ENCODE measurements around the gene OR10G4.

Gene OR10G4

GRCh38 chr11:124052966-124053365, 40.2 kb downstream of the OR10G4 start:
- no peak for TF ChIP-seq CTCF (IDR thresholded peaks at IDR 0.05; ENCODE audit: borderline replicate concordance, control extremely low read depth, extremely low read depth, insufficient read depth, missing control alignments)
- in situ Hi-C loops (cut with MboI; ENCODE audit: low sequenced_read_pairs, unreplicated experiment), result loop anchor here (25.0 kb wide), 1 partner anchor 534 kb away; no protein-coding TSS in a partner anchor
- no peak for DNase-seq (ENCODE audit: low spot score)

Measured in GM13976 (cell line).